ENCODE results near the gene CABLES2. TPM values are rescaled to one million over a fixed set of nuclear protein-coding genes. Genes with fewer than 3 reads are reported as not detected.

The CABLES2 gene
- total and polyA plus RNA-seq, 2 of the 4 experiments (the other 2 are of a cell fraction) = 1.4 to 5.1 TPM

- POLR2A ChIA-PET (ENCODE audit: unreplicated experiment) = no interaction called here
- H3K79me1 ChIP-seq (ENCODE audit: low read depth in 1 of 2, low read length in 2 of 2) = peaks cover 6 to 16% of the 10 kb centered on the region in 2 experiments; a peak in 3 of 4 replicates
- H3K18ac ChIP-seq (ENCODE audit: low read depth, low read length) = no peak overlapping the region
- H4K5ac ChIP-seq (ENCODE audit: low read depth, low read length) = no peak overlapping the region
- H2BK5ac ChIP-seq (ENCODE audit: low read depth, low read length, poor library complexity, severe bottlenecking) = no peak overlapping the region
- dilution Hi-C loops (cut with HindIII; ENCODE audit: low sequenced_read_pairs, unreplicated experiment) = no loop called here
- H3K23ac ChIP-seq (ENCODE audit: low read depth, low read length) = no peak overlapping the region
- no peaks in the 10 kb centered on the region for H3K9me3 ChIP-seq (ENCODE audit: control insufficient read depth, insufficient read depth, low read length)
- no peak overlapping the region for H3K14ac ChIP-seq (replicated peaks; ENCODE audit: low read depth, low read length)
- TF ChIP-seq ELK1 (IDR thresholded peaks at IDR 0.05; ENCODE audit: borderline replicate concordance, low read depth, low read length) = no peak
- no peak for TF ChIP-seq MAFK (IDR thresholded peaks at IDR 0.05; ENCODE audit: low read depth, low read length)
- TF ChIP-seq SMC3 (IDR thresholded peaks at IDR 0.05; ENCODE audit: low read depth, low read length) = no peak
- no peak overlapping the region for H2BK20ac ChIP-seq (ENCODE audit: low read depth, low read length)
- no peaks in the 10 kb centered on the region for H3K4me1 ChIP-seq (ENCODE audit: control insufficient read depth, insufficient read depth, low read length)
- no peaks in the 10 kb centered on the region for H3K27me3 ChIP-seq (ENCODE audit: control insufficient read depth, insufficient read depth, low read length)
- no peak overlapping the region for H2BK15ac ChIP-seq (ENCODE audit: low read depth, low read length)
- peaks cover 7% of the 10 kb centered on the region for H3K36me3 ChIP-seq (ENCODE audit: control insufficient read depth, insufficient read depth, low read length)
- 91% methylated on average over 6 of the region's 10 CpGs; no CpG with 5 or more reads in 1 of the 2 experiments for WGBS, 2 experiments (ENCODE audit: extremely low coverage in 2 of 2, insufficient read length in 1 of 2)
- BruUV-seq (replicated peaks) = no TSS peak
- DNase-seq = no peak
- no peak overlapping the region for H2AK5ac ChIP-seq (ENCODE audit: low read depth, low read length)
- H3K9ac ChIP-seq (ENCODE audit: low read depth, low read length) = no peak overlapping the region
- in situ Hi-C loops (cut with MboI; ENCODE audit: low sequenced_read_pairs) = no loop called here
- no peak overlapping the region for H2AK9ac ChIP-seq (replicated peaks; ENCODE audit: low read depth, low read length, poor library complexity)
- H4K91ac ChIP-seq (ENCODE audit: insufficient read depth, low read depth, low read length) = no peak overlapping the region
- no peak overlapping the region for H3K4ac ChIP-seq (ENCODE audit: low read depth, low read length)
- H3K56ac ChIP-seq (ENCODE audit: extremely low read depth, insufficient read depth, low read length) = no peak overlapping the region
- H3K9me1 ChIP-seq (ENCODE audit: insufficient read depth, low read length) = 0 out of 2 replicates have a peak, but pooled peaks cover 4% of the 10 kb centered on the region
- intact Hi-C loops (cut with micrococcal nuclease) = no loop called here
- H3K27ac ChIP-seq (ENCODE audit: insufficient read depth, low read length) = no peak overlapping the region
- no peak overlapping the region for H2BK120ac ChIP-seq (ENCODE audit: low read depth, low read length)
- H4K8ac ChIP-seq (ENCODE audit: low read depth in 2 of 2, low read length in 2 of 2) = no peak overlapping the region
- CTCF ChIA-PET = no interaction called here
- peaks cover 13% of the 10 kb centered on the region; the same call in 1 of the 2 replicates for H4K20me1 ChIP-seq (ENCODE audit: insufficient read depth, low read length)
- no peak overlapping the region for H2AFZ ChIP-seq (replicated peaks; ENCODE audit: low read length, poor library complexity)
- no peak overlapping the region for H3K4me2 ChIP-seq (ENCODE audit: low read depth, low read length)
- ATAC-seq (ENCODE audit: low read depth) = no peak
- H3K4me3 ChIP-seq (ENCODE audit: insufficient read depth, low read depth, low read length) = no peak overlapping the region
These were observed 6.5 kb downstream of the CABLES2 start for GRCh38 chr20:62400541-62400940.

Measured in IMR-90 (cell line).